Brain microvascular endothelial cell (primary cell): ENCODE results near the gene PADI1.

Experiments
- DNase-seq: peaks from one replicate; pipeline ENCODE4 v3.0.0-alpha.2; 2020
- H3K27ac ChIP-seq: fragments of 250-450 bp; sonication (Bioruptor Pico); 2 replicates; pipeline ENCODE4 v1.5.1; 2020; ENCODE audit warnings: mild to moderate bottlenecking, moderate library complexity
- H3K27me3 ChIP-seq: fragments of 250-450 bp; sonication (Bioruptor Pico); replicated peaks from 2 replicates; pipeline ENCODE4 v1.5.1; 2020; ENCODE audit warnings: mild to moderate bottlenecking
- H3K36me3 ChIP-seq: fragments of 250-450 bp; sonication (Bioruptor Pico); replicated peaks from 2 replicates; pipeline ENCODE4 v1.5.1; 2020; ENCODE audit warnings: mild to moderate bottlenecking
- H3K4me3 ChIP-seq: 2 replicates; pipeline ENCODE4 v1.5.1; 2011; ENCODE audit warnings: low read depth, mild to moderate bottlenecking, control low read depth, low read length, moderate library complexity
- CTCF ChIP-seq: IDR thresholded peaks from 2 replicates; pipeline ENCODE4 v1.5.1; 2011; ENCODE audit warnings: low read depth, mild to moderate bottlenecking, moderate library complexity, low read length, control low read depth, inconsistent platforms; ENCODE audit errors: missing control alignments
- in situ Hi-C: cut with HindIII; loops from 2 replicates; pipeline ENCODE4 v1.10.0; 2017; ENCODE audit warnings: low sequenced_read_pairs, low pct_ligation_motif_present

Gene PADI1

DNA sequence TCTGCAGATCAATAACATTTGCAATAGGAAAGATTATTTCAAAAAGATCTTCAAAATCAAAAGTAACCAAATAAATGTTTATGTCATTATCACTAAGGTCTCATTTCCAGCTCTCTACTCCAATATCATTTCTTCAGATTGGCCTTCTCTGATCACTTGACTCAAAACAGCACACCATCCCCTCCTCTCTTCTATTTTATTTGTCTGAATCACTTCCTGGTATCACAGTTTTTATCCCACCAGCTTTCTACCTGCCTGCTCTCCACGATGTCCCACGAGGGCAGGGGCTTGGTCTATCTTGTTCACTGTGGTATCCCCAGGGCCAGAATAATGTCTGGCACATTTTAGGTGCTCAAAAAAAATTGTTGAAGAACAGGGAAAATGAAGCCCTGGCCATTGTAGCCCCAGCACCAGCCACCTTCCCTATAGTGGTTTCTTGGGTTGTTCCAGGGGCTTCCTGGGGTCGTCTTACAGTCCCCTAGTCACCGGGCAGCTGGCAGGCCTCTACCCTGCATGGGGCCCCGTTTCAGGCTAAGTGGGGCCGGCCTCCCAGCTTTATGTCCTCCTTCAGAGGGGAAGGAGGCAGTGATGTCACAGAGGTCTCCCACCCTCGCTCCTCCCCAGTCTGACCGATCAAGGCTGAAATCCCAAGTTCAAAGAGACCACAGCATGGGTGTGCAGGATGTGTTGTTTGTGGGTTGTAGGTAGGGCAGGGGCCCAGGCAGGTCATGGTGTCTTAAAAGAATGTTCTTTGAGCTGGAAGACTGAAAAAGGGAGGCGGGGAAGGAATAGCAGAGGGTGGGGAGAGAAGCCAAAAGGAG lies 3.5 kb upstream of the PADI1 start:
- no peak for DNase-seq
- Histone ChIP-seq H3K27me3 (no peaks in the 10 kb centered on the region), H3K36me3 (no peaks in the 10 kb centered on the region), H3K4me3 (no peak overlapping the region), H3K27ac (no peak overlapping the region)
- in situ Hi-C loops: no loop called here
- TF ChIP-seq CTCF: no peak

- no peak for TF ChIP-seq CTCF
- DNase-seq: no peak
- Histone ChIP-seq H3K4me3 (no peak overlapping the region), H3K27ac (no peak overlapping the region), H3K27me3 (no peaks in the 10 kb centered on the region), H3K36me3 (no peaks in the 10 kb centered on the region)
- in situ Hi-C loops: no loop called here
Measured at GRCh38 chr1:17205652-17206051, 724 bp downstream of the PADI1 start.

GRCh38 chr1:17206196-17206595 lies 1.3 kb downstream of the PADI1 start:
- H3K36me3 ChIP-seq: no peaks in the 10 kb centered on the region
- no peak overlapping the region for H3K27ac ChIP-seq
- in situ Hi-C loops: no loop called here
- no peak for TF ChIP-seq CTCF
- no peak for DNase-seq
- H3K4me3 ChIP-seq: no peak overlapping the region
- no peaks in the 10 kb centered on the region for H3K27me3 ChIP-seq

DNA sequence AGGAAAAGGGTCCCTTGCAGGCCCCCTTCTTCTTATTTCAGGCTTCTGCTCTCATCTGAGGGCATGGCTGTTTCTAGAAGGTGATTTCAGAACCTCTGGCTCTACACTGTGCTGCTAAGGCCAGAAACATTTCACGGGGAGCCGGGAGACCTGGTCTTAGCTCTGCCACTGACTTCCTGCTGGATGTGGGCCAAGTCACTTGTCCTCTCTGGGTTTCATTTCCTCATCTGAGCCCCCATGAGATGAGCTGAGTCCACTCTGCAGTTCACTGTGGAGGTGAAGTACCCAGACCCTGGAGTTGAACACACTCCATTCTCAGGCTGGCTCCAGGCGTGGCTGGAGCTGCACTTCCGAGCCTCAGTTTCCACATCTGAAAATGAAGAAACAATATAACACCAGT lies 2.1 kb downstream of the PADI1 start:
- no peak for DNase-seq
- Histone ChIP-seq H3K4me3 (no peak overlapping the region), H3K27me3 (no peaks in the 10 kb centered on the region), H3K27ac (no peak overlapping the region), H3K36me3 (no peaks in the 10 kb centered on the region)
- TF ChIP-seq CTCF: no peak
- in situ Hi-C loops: no loop called here

DNA sequence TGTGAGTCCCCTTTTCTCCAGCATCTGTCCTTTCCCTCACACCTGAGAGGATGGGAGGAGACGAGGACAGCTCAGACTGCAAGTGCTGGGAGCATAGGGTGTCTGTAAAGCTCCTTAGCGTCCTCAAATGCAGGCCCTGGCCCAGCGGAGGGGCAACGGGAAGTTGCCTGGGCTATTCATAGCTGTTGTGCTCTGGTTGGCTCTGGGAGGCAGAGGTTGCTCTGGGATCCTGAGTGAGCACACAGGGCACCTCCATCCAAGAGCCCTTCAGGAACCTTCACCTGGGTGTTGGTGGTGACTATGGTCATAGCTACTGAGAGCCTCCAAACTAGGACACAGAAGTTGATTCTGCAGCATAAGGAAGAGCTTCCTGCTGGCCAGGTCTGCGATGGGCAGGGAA lies 2.6 kb downstream of the PADI1 start:
- no peaks in the 10 kb centered on the region for H3K36me3 ChIP-seq
- in situ Hi-C loops: no loop called here
- no peak overlapping the region for H3K4me3 ChIP-seq
- H3K27me3 ChIP-seq: no peaks in the 10 kb centered on the region
- TF ChIP-seq CTCF: no peak
- no peak overlapping the region for H3K27ac ChIP-seq
- DNase-seq: no peak

- H3K4me3 ChIP-seq: no peak overlapping the region
- TF ChIP-seq CTCF: no peak
- no peak overlapping the region for H3K27ac ChIP-seq
- H3K27me3 ChIP-seq: no peaks in the 10 kb centered on the region
- in situ Hi-C loops: no loop called here
- no peaks in the 10 kb centered on the region for H3K36me3 ChIP-seq
- DNase-seq: peak; percentile 69
Measured at GRCh38 chr1:17207966-17208418, 3.1 kb downstream of the PADI1 start.
